ENCODE data around the gene RICTOR.

GRCh38 chr5:38913714-38914113, 160.5 kb downstream of the RICTOR start:
- TF ChIP-seq CTCF (conservative IDR thresholded peaks at IDR 0.05; ENCODE audit: low read depth, low read length) = no peak
- no peak for TF ChIP-seq CEBPB (IDR thresholded peaks at IDR 0.05; ENCODE audit: low read depth, low read length)
- TF ChIP-seq RFX5 (IDR thresholded peaks at IDR 0.05; ENCODE audit: low read depth, low read length) = no peak
- no peak for TF ChIP-seq POLR2A (IDR thresholded peaks at IDR 0.05; ENCODE audit: low read depth, low read length)
- TF ChIP-seq RAD21 (IDR thresholded peaks at IDR 0.05; ENCODE audit: low read length) = no peak
- TF ChIP-seq SMC3 (IDR thresholded peaks at IDR 0.05; ENCODE audit: low read depth, low read length) = no peak
- TF ChIP-seq BHLHE40 (IDR thresholded peaks at IDR 0.05; ENCODE audit: low read depth, low read length) = no peak
- no peak for TF ChIP-seq RCOR1 (IDR thresholded peaks at IDR 0.05; ENCODE audit: insufficient replicate concordance, low read length)
- no peak for TF ChIP-seq USF2 (IDR thresholded peaks at IDR 0.05; ENCODE audit: low read depth, low read length)
- TF ChIP-seq FOS (IDR thresholded peaks at IDR 0.05; ENCODE audit: low read depth, low read length) = no peak
- no peak for TF ChIP-seq MXI1 (IDR thresholded peaks at IDR 0.05; ENCODE audit: borderline replicate concordance, low read depth, low read length)
- no peak for TF ChIP-seq NFE2L2 (IDR thresholded peaks at IDR 0.05; ENCODE audit: low read depth, low read length)
- no peak for TF ChIP-seq CHD1 (IDR thresholded peaks at IDR 0.05; ENCODE audit: low read depth, low read length)
- no peak for TF ChIP-seq ELK1 (IDR thresholded peaks at IDR 0.05; ENCODE audit: borderline replicate concordance, low read depth, low read length)
